Gastrocnemius medialis (tissue), 4 donors: Measurements from ENCODE around the gene VKORC1L1. TPM values are rescaled to one million over a fixed set of nuclear protein-coding genes. Genes with fewer than 3 reads are reported as not detected.
"Not testable (repeated sequence)": the region's sequence is repeated elsewhere in the genome, so short reads cannot be mapped to it uniquely, and the experiment has no call there.

Experiments used
- ATAC-seq, 2 donors: fragments of 150-250 bp; one replicate each; pipeline ENCODE4 v1.9.1; 2016
- DNase-seq, 2 donors: peaks; one replicate each; pipeline ENCODE4 v3.0.0-alpha.2; 2019
- H3K27ac ChIP-seq, 4 donors: fragments of 200-600 bp; sonication (generic); 1 replicate in 1 of 4; 2 replicates in 3 of 4; pipeline ENCODE4 v1.5.1; 2016 to 2018; ENCODE audit warnings: mild to moderate bottlenecking in 2 of 4, moderate library complexity in 1 of 4
- H3K27me3 ChIP-seq, 3 donors: fragments of 200-600 bp; sonication (generic) in 2 of 3; 1 replicate in 1 of 3; 2 replicates in 2 of 3; pipeline versions ENCODE4 v1.5.1 to v1.6.0; 2016 to 2019; ENCODE audit warnings: mild to moderate bottlenecking in 1 of 3, moderate library complexity in 1 of 3
- H3K36me3 ChIP-seq, 2 donors: fragments of 200-600 bp; sonication (generic) in 1 of 2; one replicate each; pipeline ENCODE4 v1.5.1; 2017 to 2018
- H3K4me1 ChIP-seq, 2 donors: fragments of 200-600 bp; sonication (generic) in 1 of 2; one replicate each; pipeline ENCODE4 v1.5.1; 2016 to 2017; ENCODE audit warnings: mild to moderate bottlenecking in 2 of 2
- H3K4me3 ChIP-seq, 4 donors: fragments of 200-600 bp; sonication (generic) in 3 of 4; 1 replicate in 1 of 4; 2 replicates in 3 of 4; pipeline ENCODE4 v1.5.1; 2016 to 2019; ENCODE audit warnings: mild to moderate bottlenecking in 2 of 4
- H3K9me3 ChIP-seq, 3 donors: fragments of 200-600 bp; sonication (generic) in 2 of 3; 1 replicate in 1 of 3; 2 replicates in 2 of 3; pipeline ENCODE4 v1.5.1; 2016 to 2019
- CTCF ChIP-seq, 5 experiments: fragments of 450-650 bp in 3 of 5; fragments of 200-600 bp in 2 of 5; sonication (generic) in 2 of 5; IDR thresholded peaks in 4 of 5; conservative IDR thresholded peaks in 1 of 5; 1 replicate in 4 of 5; 2 replicates in 1 of 5; pipeline ENCODE4 v1.5.1; 2016 to 2019; ENCODE audit warnings: antibody characterized with exemption in 5 of 5, mild to moderate bottlenecking in 3 of 5, moderate library complexity in 3 of 5
- POLR2A ChIP-seq, 2 donors: fragments of 450-650 bp; IDR thresholded peaks; one replicate each; pipeline ENCODE4 v1.6.1; 2017; ENCODE audit warnings: antibody characterized with exemption in 2 of 2, mild to moderate bottlenecking in 2 of 2, moderate library complexity in 2 of 2
- in situ Hi-C, 4 donors: fragments of 200-750 bp; cut with MboI; loops; one replicate each; pipeline versions ENCODE4 v1.15.0 to v1.8.0; 2017; ENCODE audit warnings: low sequenced_read_pairs in 4 of 4
- intact Hi-C: fragments of 100-400 bp; cut with DNase I; formaldehyde crosslinking; loops from one replicate; pipeline ENCODE4 v1.15.1; 2023; ENCODE audit warnings: low total_unique reads
- total RNA-seq, 4 donors: library from RNA; depleted of rRNA; stranded (reverse); fragments of >200 nt; gene quantifications; one replicate each; pipeline versions ENCODE4 v1.1.0 to v1.2.3, GENCODE V29; 2016

VKORC1L1 gene
- total RNA-seq = 10 to 100 TPM; 11.5 to 17.5 (median 14.9) TPM

GRCh38 chr7:65872776-65873581 lies at the start of gene VKORC1L1:
VKORC1L1 (plus strand) TSS chr7:65873074; CDS start chr7:65873372, 298 bp downstream.
- intact Hi-C loops (loop anchor here (2.0 to 10.0 kb wide), 4 partner anchors 101 to 242 kb away; partner anchors contain the start of genes CRCP and GUSB), in situ Hi-C loops (no loop called here)
- Histone ChIP-seq H3K27me3 (no peaks in the 10 kb centered on the region), H3K4me1 (no peaks in the 10 kb centered on the region), H3K27ac (peak within 1 kb of the TSS; percentile 84 to 93 (median 89)), H3K36me3 (no peaks in the 10 kb centered on the region), H3K4me3 (peak within 1 kb of the TSS; percentile 83 to 100 (median 96)), H3K9me3 (no peaks in the 10 kb centered on the region)
- TF ChIP-seq CTCF (IDR thresholded peaks at IDR 0.05 in 4 of 5, conservative IDR thresholded peaks at IDR 0.05 in 1 of 5) = no peak
- TF ChIP-seq POLR2A (IDR thresholded peaks at IDR 0.05) = peak; percentile 66 to 67
- peak; percentile 88 to 92 for ATAC-seq
- DNase-seq = peak; percentile 89 to 95

GRCh38 chr7:65827366-65827765 lies 45.5 kb upstream of the VKORC1L1 start:
- in situ Hi-C loops (no loop called here), intact Hi-C loops (no loop called here)
- Histone ChIP-seq H3K27me3 (no peaks in the 10 kb centered on the region), H3K4me1 (no peaks in the 10 kb centered on the region), H3K9me3 (no peaks in the 10 kb centered on the region), H3K36me3 (no peaks in the 10 kb centered on the region), H3K4me3 (no peak overlapping the region), H3K27ac (no peak overlapping the region)
- ATAC-seq (no peak), DNase-seq (no peak)
- no peak for TF ChIP-seq CTCF (IDR thresholded peaks at IDR 0.05 in 4 of 5, conservative IDR thresholded peaks at IDR 0.05 in 1 of 5)
- TF ChIP-seq POLR2A (IDR thresholded peaks at IDR 0.05) = no peak

- Histone ChIP-seq H3K9me3 (no peaks in the 10 kb centered on the region), H3K4me1 (no peaks in the 10 kb centered on the region), H3K27ac (no peak overlapping the region), H3K36me3 (no peaks in the 10 kb centered on the region), H3K27me3 (no peaks in the 10 kb centered on the region), H3K4me3 (no peak overlapping the region)
- in situ Hi-C loops = no loop called here
- TF ChIP-seq POLR2A (IDR thresholded peaks at IDR 0.05) = no peak
- no peak for TF ChIP-seq CTCF (IDR thresholded peaks at IDR 0.05 in 4 of 5, conservative IDR thresholded peaks at IDR 0.05 in 1 of 5)
- DNase-seq = no peak
- intact Hi-C loops = no loop called here
- no peak for ATAC-seq
Measured at GRCh38 chr7:65832281-65832680, 40.6 kb upstream of the VKORC1L1 start.

- H3K27me3 ChIP-seq, H3K4me3 ChIP-seq, H3K4me1 ChIP-seq, ATAC-seq, in situ Hi-C loops, H3K9me3 ChIP-seq, DNase-seq, H3K27ac ChIP-seq, H3K36me3 ChIP-seq, intact Hi-C loops: not testable (repeated sequence)
Measured at GRCh38 chr7:65836684-65837083, 36.2 kb upstream of the VKORC1L1 start.

GRCh38 chr7:65837541-65837956 lies 35.3 kb upstream of the VKORC1L1 start:
- ATAC-seq, H3K36me3 ChIP-seq, H3K27ac ChIP-seq, H3K9me3 ChIP-seq, intact Hi-C loops, DNase-seq, H3K27me3 ChIP-seq, H3K4me3 ChIP-seq, H3K4me1 ChIP-seq, in situ Hi-C loops: not testable (repeated sequence)
